IPS-NIHi11 (cell line): ENCODE measurements around the gene LITAFD.
"Not testable (repeated sequence)": the region's sequence is repeated elsewhere in the genome, so short reads cannot be mapped to it uniquely, and the experiment has no call there.

ENCODE experiments used
- DNase-seq: peaks from one replicate; pipeline ENCODE4 v3.0.0; 2012; ENCODE audit warnings: mixed read lengths, low spot score

The LITAFD gene

DNA sequence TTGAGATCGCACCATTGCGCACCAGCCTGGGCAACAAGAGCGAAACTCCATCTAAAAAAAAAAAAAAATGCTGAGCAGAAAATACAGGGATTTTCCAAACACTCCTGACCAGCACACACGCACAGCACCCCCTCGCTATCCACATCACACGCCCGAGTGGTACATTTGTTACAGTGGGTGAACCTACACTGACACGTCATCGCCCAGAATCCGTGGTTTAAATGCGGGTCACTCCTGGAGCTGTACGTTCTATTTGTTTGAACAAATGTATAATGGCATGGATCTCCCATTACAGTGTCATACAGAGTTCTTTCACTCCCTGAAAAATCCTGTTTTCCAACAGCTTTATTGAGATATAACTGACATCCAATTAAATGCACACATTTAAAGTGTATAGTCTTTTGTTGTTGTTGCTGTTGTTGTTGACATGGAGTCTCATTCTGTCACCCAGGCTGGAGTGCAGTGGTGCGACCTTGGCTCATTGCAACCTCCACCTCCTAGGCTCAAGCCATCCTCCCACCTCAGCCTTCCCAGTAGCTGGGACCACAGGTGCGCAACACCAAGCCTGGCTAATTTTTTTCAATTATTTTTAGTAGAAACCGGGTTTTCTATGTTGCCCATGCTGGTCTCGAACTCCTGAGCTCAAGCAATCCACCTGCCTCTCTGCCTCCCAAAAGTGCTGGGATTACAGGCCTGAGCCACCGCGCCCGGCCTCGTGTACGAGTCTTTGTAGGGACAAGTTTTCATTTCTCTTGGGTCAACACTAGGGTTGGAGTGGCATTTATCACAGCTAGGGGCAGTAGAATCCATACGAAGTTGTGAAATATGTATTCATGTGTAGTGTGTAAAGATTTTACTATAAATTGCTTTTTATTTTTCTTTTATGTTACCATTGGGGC, 8.9 kb upstream of the LITAFD start:
- no peak for DNase-seq

GRCh38 chr16:8873866-8874195, 8.3 kb upstream of the LITAFD start:
- not testable (repeated sequence) for DNase-seq

DNA sequence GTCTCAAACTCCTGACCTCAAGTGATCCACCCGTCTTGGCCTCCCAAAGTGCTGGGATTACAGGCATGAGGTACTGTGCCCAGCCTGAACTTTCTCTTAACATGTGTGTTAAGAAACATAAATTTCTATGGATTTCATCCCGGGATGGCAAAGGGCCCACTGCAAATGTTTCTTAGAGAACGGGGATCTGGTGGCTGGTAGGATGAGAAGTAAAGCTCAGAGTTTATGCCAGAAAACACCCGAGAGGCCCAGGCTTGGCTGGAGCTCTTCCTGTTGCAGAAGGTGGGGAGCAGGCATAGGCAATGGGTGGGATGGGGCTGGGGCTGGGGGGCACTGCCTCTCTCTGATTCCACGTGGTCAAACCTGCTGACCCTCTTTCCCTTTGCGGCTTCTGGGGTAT, 7.8 kb upstream of the LITAFD start:
- no peak for DNase-seq

GRCh38 chr16:8875317-8875716, 6.8 kb upstream of the LITAFD start:
- not testable (repeated sequence) for DNase-seq

GRCh38 chr16:8877894-8878522, 4.1 kb upstream of the LITAFD start:
- DNase-seq: no peak

DNA sequence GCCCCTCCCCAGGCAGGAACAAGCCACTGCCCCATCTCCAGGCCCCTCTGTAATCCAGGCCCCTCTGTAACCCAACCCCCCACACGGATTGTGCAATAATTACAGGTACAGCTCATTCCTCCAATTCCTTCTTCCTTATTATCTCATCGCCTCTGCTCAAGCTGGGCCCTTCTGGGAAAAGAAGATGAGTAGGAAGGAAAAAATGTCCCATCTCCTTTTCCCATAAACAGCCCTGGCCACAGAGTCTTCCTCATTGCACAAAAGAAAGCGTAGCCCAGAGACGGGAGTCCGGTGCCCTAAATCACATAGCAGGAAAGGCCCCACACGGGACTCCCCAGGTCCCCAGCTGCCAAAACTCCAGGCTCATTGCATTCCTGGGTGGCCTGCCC, 3.6 kb upstream of the LITAFD start:
- no peak for DNase-seq

GRCh38 chr16:8880839-8881510, 1.2 kb upstream of the LITAFD start:
- DNase-seq: no peak

DNA sequence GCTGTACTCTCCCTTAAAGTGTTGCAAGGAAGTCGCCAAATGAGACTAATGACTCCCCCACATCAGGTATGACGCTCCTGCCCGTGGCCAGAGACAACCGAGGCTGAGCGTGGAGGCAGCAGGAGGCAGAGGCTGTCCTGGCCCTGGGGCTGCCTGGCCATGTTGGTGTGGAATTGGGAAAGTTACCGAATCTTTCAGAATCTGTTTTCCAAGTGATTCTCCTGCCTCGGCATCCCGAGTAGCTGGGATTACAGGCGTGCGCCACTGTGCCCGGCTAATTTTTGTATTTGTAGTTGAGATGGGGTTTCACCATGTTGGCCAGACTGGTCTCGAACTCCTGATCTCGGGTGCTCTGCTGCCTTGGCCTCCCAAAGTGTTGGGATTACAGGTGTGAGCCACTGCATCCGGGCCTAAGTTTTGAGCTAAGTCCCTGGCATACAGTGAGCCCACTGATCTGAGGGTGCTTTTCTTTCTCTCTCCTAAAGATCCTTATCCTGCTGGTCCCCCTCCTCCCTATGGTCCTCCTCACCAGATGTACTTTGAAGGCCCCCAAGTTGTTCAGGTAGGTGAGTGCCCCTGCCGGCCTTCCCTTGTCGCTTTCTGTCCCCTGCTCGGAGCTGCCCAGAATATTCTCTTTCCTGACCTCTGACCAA, 700 bp downstream of the LITAFD start:
- no peak for DNase-seq

GRCh38 chr16:8885674-8886592, 3.8 kb downstream of the LITAFD start:
- DNase-seq: peak; percentile 52

DNA sequence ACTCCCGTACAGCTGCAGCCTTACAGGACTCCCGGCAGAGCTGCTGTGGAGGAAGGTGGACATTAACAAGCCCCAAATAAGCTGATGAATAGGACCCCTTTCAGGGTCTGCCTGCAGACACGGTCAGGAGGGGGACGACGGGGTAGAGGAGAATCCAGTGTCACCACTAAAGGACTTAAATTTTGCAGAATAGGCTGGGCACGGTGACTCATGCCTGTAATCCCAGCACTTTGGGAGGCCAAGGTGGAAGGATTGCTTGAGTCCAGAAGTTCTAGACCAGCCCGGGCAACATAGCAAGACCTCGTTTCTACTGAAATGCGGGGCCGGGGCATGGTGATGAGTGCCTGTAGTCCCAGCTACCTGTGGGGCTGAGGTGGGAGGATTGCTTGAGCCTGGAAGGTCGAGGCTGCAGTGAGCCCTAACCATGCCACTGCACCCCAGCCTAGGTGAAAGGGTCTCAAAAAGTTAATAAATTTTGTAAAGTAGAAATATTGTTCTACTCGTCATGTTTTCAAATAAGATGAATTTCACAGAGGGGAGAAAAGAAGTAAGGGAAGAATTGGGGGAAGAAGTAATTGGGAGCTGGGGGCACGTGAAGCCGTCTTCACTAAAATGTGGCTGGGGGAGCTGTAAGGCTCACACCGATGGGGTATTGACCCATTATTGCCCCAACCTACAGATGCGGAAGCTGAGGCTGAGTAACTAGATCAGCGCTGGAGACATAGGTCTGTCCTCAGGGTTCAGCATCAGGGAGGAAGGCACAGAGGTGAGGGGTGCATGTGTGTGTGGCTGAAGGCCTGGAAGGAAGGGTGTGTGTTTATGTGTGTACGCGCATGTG, 4.7 kb downstream of the LITAFD start:
- no peak for DNase-seq

DNA sequence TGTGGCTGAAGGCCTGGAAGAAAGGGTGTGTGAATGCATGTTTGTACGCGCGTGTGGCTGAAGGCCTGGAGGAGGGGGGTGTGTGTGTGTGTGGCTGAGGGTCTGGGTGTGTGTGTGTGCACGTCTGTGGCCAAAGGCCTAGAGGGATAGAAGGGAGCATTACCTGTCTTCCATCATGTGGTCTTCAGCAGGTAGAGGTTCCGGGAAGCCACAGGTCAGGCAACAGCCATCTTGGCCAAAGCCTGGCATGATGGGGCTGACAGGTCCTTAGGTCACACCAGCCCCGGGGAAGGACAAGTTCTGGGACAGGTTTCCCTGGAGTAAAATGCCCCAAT, 5.2 kb downstream of the LITAFD start:
- no peak for DNase-seq

- DNase-seq: no peak
Observed at GRCh38 chr16:8887952-8888560, 5.9 kb downstream of the LITAFD start.

GRCh38 chr16:8888951-8889892, 7.1 kb downstream of the LITAFD start:
- no peak for DNase-seq

- DNase-seq: no peak
Observed at GRCh38 chr16:8889893-8890548, 7.9 kb downstream of the LITAFD start.

DNA sequence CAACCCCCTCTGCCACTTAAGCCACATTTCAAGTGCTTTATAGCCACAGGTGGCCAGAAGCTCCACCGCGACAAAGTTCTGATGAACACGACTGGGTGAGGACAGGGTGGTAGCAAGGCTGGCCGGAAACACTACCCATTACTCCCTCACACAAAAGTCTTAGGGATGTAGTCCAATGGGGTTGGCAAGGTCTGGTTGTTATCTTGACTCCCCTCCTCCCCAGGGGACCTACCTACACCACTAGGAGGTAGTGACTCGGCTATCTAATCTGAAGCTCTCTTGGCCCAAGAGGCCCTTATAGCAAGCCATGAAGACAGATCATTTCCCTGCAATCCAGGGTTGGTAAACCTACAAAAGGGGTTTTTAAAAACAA, 8.4 kb downstream of the LITAFD start:
- no peak for DNase-seq

GRCh38 chr16:8892101-8892575, 10.0 kb downstream of the LITAFD start:
- no peak for DNase-seq

DNA sequence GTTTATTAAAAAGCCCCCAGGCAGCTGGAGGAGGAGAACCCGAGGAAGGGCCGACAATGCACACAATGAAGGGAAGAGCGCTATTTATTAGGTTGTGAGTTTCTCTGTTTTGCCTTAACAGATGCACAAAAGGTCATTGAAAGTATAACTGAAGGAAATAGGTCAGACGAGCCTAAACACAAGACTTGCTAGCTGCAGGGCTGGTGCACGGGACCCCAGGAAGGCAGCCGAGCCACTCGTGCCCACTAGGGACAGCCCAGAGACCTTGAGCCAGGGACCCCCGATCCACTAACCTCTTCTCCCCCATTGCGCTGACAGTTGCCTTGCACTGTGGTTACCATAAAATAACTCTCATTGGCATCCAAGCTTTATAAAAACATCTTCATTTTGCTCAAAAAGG, 11.3 kb downstream of the LITAFD start:
- DNase-seq: no peak

DNA sequence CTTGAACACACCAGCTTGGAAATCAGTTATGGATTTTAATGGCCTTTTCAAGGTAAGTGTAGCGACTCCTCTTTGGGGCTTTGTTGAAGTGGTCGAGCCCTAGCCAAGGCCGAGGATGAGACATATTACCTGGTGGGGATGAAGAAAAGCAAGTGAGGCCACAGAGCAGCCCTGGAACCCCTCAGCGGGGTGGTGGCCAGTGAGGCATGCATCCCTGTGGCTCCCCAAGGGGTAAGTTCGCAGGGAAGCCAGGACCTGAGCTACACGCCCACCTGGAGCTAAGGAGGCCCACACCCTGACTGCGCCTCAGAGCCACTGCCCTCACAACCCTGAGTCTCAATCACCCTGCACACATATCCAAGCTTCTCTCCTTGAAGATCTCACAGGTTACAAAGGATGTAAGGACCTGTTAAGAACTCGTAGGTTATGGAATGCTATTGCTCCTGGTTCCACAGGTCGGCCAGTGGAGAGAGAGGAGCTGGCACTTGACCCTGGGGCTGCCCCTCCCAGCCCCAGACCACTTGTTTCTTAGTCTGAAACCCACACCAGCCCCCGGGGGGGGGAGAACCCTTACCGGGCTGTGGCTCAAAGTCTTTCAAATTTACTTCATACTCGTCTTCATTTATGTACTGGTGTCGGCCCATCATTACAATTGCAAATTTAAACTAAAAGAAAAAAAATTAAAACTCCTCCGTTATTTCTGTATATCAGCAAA, 12.0 kb downstream of the LITAFD start:
- no peak for DNase-seq
